Stimulated activated naive CD8-positive, alpha-beta T cell treated with anti-CD3 and anti-CD28 coated beads, Interleukin-15, Interleukin-2, amounts not matched to agents 100 ng/mL and 50 ng/mL, for 24 hours (primary cell): Measurements from ENCODE around the gene AGER.
A peak's percentile ranks its signal among the peaks of the same experiment; 100 is the strongest.

Experiments
- H3K27ac Mint-ChIP-seq: one replicate; pipeline ENCODE4 v1.8.0; 2021; ENCODE audit warnings: mild to moderate bottlenecking, mixed read lengths
- H3K27me3 Mint-ChIP-seq: one replicate; pipeline ENCODE4 v1.8.0; 2021; ENCODE audit warnings: mixed read lengths
- H3K36me3 Mint-ChIP-seq: one replicate; pipeline ENCODE4 v1.8.0; 2021; ENCODE audit warnings: low read depth, mixed read lengths
- H3K4me1 Mint-ChIP-seq: one replicate; pipeline ENCODE4 v1.8.0; 2021; ENCODE audit warnings: low read depth, mixed read lengths
- H3K4me3 Mint-ChIP-seq: one replicate; pipeline ENCODE4 v1.8.0; 2021; ENCODE audit warnings: mild to moderate bottlenecking, mixed read lengths
- H3K9me3 Mint-ChIP-seq: one replicate; pipeline ENCODE4 v1.8.0; 2021; ENCODE audit warnings: mixed read lengths

Gene AGER

DNA sequence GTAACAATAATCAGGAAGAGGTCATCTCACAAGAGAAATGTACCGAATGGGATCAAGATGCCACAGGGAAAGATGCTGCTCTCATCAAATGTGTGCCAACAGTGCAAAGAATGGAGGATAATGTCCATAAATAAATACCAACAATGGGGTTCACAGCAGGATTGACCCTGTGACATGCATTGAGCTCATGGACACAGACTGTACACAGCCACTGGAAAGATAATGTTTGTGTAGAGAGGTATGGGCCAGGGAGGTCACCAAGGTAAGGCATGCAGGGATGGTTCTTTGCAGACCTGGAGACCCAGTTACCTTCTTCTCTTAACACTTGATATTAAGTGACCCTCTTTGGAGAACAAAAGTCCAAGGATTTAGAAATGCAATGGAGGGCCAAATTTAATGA is 9.6 kb downstream of the AGER start:
- H3K36me3 Mint-ChIP-seq, result peaks cover 23% of the 10 kb centered on the region
- no peaks in the 10 kb centered on the region for H3K9me3 Mint-ChIP-seq
- H3K4me1 Mint-ChIP-seq, result peaks cover 62% of the 10 kb centered on the region
- H3K27ac Mint-ChIP-seq, result no peak overlapping the region
- peak overlapping the region; percentile 96 for H3K4me3 Mint-ChIP-seq
- no peaks in the 10 kb centered on the region for H3K27me3 Mint-ChIP-seq

GRCh38 chr6:32173051-32173727 is 10.9 kb downstream of the AGER start:
- Mint-ChIP-seq H3K27ac (no peak overlapping the region), H3K9me3 (no peaks in the 10 kb centered on the region), H3K4me1 (peaks cover 52% of the 10 kb centered on the region), H3K4me3 (no peak overlapping the region), H3K36me3 (peaks cover 19% of the 10 kb centered on the region), H3K27me3 (no peaks in the 10 kb centered on the region)

DNA sequence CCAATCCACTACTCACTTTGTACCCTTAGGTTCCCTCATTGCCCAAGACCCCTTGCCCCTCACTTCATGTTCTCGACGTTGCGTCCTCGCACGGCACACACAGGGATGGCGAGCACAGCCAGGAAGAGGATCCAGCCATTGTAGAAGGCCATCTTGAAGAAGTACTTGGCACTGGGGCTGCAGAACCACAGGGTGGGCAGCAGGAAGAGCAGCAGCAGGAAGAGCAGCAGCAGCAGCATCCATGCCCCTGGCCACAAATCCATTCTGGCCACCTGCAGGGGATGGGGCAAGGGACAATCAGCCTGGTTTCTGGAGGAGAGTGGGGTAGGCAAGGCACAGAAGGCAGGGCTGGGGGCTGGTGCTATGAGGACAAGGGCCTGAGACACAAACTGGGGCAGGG is 12.8 kb downstream of the AGER start:
- no peak overlapping the region for H3K27ac Mint-ChIP-seq
- no peak overlapping the region for H3K4me3 Mint-ChIP-seq
- no peaks in the 10 kb centered on the region for H3K9me3 Mint-ChIP-seq
- no peaks in the 10 kb centered on the region for H3K27me3 Mint-ChIP-seq
- peaks cover 26% of the 10 kb centered on the region for H3K36me3 Mint-ChIP-seq
- H3K4me1 Mint-ChIP-seq, result peaks cover 32% of the 10 kb centered on the region

- H3K4me3 Mint-ChIP-seq, result no peak overlapping the region
- peaks cover 26% of the 10 kb centered on the region for H3K36me3 Mint-ChIP-seq
- no peaks in the 10 kb centered on the region for H3K9me3 Mint-ChIP-seq
- no peaks in the 10 kb centered on the region for H3K27me3 Mint-ChIP-seq
- H3K27ac Mint-ChIP-seq, result no peak overlapping the region
- H3K4me1 Mint-ChIP-seq, result peaks cover 29% of the 10 kb centered on the region
Measured at GRCh38 chr6:32170294-32170693, 13.8 kb downstream of the AGER start.

GRCh38 chr6:32168807-32169591 is 15.1 kb downstream of the AGER start:
- Mint-ChIP-seq H3K36me3 (peaks cover 31% of the 10 kb centered on the region), H3K9me3 (no peaks in the 10 kb centered on the region), H3K27me3 (no peaks in the 10 kb centered on the region), H3K4me3 (no peak overlapping the region), H3K27ac (peak overlapping the region; percentile 26), H3K4me1 (peaks cover 16% of the 10 kb centered on the region)

- Mint-ChIP-seq H3K9me3 (no peaks in the 10 kb centered on the region), H3K4me3 (no peak overlapping the region), H3K27me3 (no peaks in the 10 kb centered on the region), H3K27ac (no peak overlapping the region), H3K4me1 (peaks cover 9% of the 10 kb centered on the region), H3K36me3 (peaks cover 31% of the 10 kb centered on the region)
Measured at GRCh38 chr6:32168350-32168749, 15.7 kb downstream of the AGER start.

GRCh38 chr6:32167761-32168262 is 16.2 kb downstream of the AGER start:
- Mint-ChIP-seq H3K27me3 (no peaks in the 10 kb centered on the region), H3K4me1 (peaks cover 4% of the 10 kb centered on the region), H3K9me3 (no peaks in the 10 kb centered on the region), H3K27ac (no peak overlapping the region), H3K36me3 (peaks cover 36% of the 10 kb centered on the region), H3K4me3 (no peak overlapping the region)

DNA sequence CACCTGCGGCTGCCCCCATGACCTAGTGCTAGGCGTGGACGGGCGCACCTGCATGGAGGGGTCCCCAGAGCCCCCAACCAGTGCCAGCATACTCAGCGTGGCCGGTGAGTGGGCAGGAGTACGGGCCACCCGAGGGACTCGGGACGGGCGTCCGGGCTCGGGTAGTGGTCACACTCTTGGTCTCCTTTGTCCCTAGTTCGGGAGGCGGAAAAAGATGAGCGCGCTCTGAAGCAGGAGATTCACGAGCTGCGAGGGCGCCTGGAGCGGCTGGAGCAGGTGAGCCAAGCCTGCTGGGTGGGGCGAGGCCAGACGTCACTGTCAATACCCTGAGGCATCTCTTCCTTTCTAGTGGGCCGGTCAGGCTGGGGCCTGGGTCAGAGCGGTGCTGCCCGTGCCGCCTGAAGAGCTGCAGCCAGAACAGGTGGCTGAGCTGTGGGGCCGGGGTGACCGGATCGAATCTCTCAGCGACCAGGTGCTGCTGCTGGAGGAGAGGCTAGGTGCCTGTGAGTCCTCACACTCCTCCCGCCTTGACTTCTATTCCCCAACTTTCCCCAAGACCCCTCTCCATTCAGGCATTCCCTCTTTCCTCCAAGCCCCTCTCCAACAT is 16.8 kb downstream of the AGER start:
- Mint-ChIP-seq H3K4me3 (no peak overlapping the region), H3K27ac (no peak overlapping the region), H3K36me3 (peaks cover 40% of the 10 kb centered on the region), H3K9me3 (no peaks in the 10 kb centered on the region), H3K27me3 (no peaks in the 10 kb centered on the region), H3K4me1 (no peaks in the 10 kb centered on the region)

- H3K27me3 Mint-ChIP-seq, result no peaks in the 10 kb centered on the region
- peaks cover 40% of the 10 kb centered on the region for H3K36me3 Mint-ChIP-seq
- no peaks in the 10 kb centered on the region for H3K9me3 Mint-ChIP-seq
- no peak overlapping the region for H3K27ac Mint-ChIP-seq
- H3K4me3 Mint-ChIP-seq, result no peak overlapping the region
- no peaks in the 10 kb centered on the region for H3K4me1 Mint-ChIP-seq
Measured at GRCh38 chr6:32166411-32167061, 17.5 kb downstream of the AGER start.

DNA sequence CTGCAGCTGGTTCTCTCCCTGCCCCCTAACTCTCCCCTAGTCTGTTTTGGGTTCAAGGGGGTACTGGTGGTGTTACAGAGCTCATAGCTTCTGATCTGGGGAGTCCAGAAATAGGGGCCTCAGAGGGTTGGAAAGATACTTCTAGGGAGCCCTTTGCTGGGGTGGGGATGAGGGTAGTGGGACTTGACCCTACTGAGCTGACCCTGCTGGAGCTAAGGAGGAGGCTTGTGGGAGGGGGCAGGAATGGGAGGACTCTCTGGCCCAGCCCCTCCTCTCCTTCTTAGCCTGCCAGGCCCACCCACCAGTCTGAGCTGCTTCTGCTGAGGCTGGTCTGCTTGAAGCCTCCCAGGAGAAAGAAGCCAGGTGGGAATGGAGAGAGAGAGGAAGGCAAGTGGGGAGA is 19.8 kb downstream of the AGER start, which contains the start of gene EGFL8:
Gene EGFL8, plus strand, starts transcription at position 301 of the 400 bp plus-strand sequence. CDS start 1,571 bp downstream, outside the sequence.
- H3K9me3 Mint-ChIP-seq, result no peaks in the 10 kb centered on the region
- no peaks in the 10 kb centered on the region for H3K27me3 Mint-ChIP-seq
- no peak within 1 kb of the TSS for H3K27ac Mint-ChIP-seq
- H3K4me3 Mint-ChIP-seq, result no peak within 1 kb of the TSS
- H3K36me3 Mint-ChIP-seq, result peaks cover 28% of the 10 kb centered on the region
- no peaks in the 10 kb centered on the region for H3K4me1 Mint-ChIP-seq

GRCh38 chr6:32163559-32164258 is 20.3 kb downstream of the AGER start:
- peaks cover 30% of the 10 kb centered on the region for H3K36me3 Mint-ChIP-seq
- no peaks in the 10 kb centered on the region for H3K9me3 Mint-ChIP-seq
- H3K4me3 Mint-ChIP-seq, result no peak overlapping the region
- H3K4me1 Mint-ChIP-seq, result no peaks in the 10 kb centered on the region
- no peak overlapping the region for H3K27ac Mint-ChIP-seq
- no peaks in the 10 kb centered on the region for H3K27me3 Mint-ChIP-seq

DNA sequence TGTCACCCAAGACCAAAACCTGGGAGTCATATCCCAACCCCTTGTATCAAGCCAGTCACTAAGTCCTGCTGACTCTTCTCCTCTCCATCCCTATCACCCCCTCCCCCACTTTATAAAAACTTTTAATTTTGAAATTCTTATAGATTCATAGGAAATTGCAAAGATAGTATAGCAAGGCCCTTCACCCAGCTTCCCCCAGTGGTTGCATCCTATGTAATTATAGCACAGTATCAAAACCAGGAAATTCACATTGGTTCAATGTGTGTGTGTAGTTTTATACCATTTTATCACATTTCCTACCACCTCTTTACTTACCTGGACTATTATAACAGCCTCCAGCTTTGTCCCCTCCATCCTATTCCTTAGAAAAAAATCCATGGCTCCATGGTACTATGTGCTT is 26.0 kb downstream of the AGER start:
- Mint-ChIP-seq H3K9me3 (no peaks in the 10 kb centered on the region), H3K27ac (no peak overlapping the region), H3K4me1 (peaks cover 23% of the 10 kb centered on the region), H3K4me3 (no peak overlapping the region), H3K36me3 (peaks cover 33% of the 10 kb centered on the region), H3K27me3 (peaks cover under 1% of the 10 kb centered on the region)

DNA sequence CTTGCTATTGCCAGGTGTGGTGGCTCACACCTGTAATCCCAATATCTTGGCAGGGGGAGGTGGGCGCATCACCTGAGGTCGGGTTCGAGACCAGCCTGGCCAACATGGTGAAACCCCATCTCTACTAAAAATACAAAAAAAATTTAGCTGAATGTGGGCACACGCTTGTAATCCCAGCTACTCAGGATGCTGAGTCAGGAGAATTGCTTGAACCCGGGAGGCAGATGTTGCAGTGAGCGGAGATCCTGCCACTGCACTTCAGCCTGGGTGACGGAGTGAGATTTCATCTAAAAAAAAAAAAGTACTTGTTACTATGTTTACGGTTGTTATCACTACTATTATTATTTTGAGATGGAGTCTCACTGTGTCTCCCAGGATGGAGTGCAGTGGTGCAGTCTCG is 27.2 kb downstream of the AGER start:
- Mint-ChIP-seq H3K27ac (no peak overlapping the region), H3K36me3 (peaks cover 26% of the 10 kb centered on the region), H3K4me3 (no peak overlapping the region), H3K27me3 (peaks cover 4% of the 10 kb centered on the region), H3K9me3 (no peaks in the 10 kb centered on the region), H3K4me1 (peaks cover 35% of the 10 kb centered on the region)

DNA sequence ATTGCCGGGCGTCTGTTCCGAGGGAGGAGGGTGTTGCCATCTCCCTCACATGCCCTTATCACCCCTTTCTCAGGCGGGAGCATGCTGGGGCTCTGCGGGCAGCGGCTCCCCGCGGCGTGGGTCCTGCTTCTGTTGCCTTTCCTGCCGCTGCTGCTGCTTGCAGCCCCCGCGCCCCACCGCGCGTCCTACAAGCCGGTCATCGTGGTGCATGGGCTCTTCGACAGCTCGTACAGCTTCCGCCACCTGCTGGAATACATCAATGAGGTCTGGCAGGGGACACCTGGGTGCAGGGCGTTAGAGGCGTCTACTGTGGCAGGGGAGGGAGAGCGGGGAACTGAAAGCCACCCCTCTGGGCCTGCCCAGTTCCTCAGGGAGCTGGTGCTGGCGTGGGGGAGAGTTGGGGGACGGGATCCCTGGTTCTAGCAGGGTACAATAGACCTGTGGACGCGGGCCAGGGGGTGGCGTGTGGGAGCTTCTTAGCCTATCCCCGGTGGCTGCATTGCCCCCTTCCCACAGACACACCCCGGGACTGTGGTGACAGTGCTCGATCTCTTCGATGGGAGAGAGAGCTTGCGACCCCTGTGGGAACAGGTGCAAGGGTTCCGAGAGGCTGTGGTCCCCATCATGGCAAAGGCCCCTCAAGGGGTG is 29.4 kb downstream of the AGER start:
- H3K9me3 Mint-ChIP-seq, result no peaks in the 10 kb centered on the region
- H3K4me1 Mint-ChIP-seq, result peaks cover 49% of the 10 kb centered on the region
- H3K27me3 Mint-ChIP-seq, result peaks cover 16% of the 10 kb centered on the region
- peaks cover 26% of the 10 kb centered on the region for H3K36me3 Mint-ChIP-seq
- peak overlapping the region; percentile 95 for H3K4me3 Mint-ChIP-seq
- H3K27ac Mint-ChIP-seq, result peak overlapping the region; percentile 91
